Sigmoid colon (tissue), 4 donors: Measurements from ENCODE around the gene MORN4.

ENCODE experiments used
- CTCF ChIP-seq, 4 experiments: fragments of 450-650 bp in 3 of 4; fragments of 200-600 bp in 1 of 4; IDR thresholded peaks; one replicate each; pipeline ENCODE4 v1.5.1; 2016 to 2019; ENCODE audit warnings: antibody characterized with exemption in 4 of 4, mild to moderate bottlenecking in 3 of 4, moderate library complexity in 2 of 4
- EP300 ChIP-seq, 4 donors: sonication (generic); formaldehyde crosslinking; IDR thresholded peaks; one replicate each; pipeline ENCODE4 v1.6.1; 2017; ENCODE audit warnings: antibody characterized with exemption in 4 of 4

GRCh38 chr10:97629289-97629688, 4.0 kb downstream of the MORN4 start:
- no peak for TF ChIP-seq CTCF (IDR thresholded peaks at IDR 0.05)
- TF ChIP-seq EP300 (IDR thresholded peaks at IDR 0.05), result no peak
